Osteoblast (primary cell): Measurements from ENCODE around the gene PCGF1. TPM values are rescaled to one million over a fixed set of nuclear protein-coding genes. Genes with fewer than 3 reads are reported as not detected.

Experiments used
- DNase-seq: peaks from one replicate; pipeline ENCODE4 v3.0.0; 2011; ENCODE audit warnings: low spot score, mixed read lengths; ENCODE audit not compliant: insufficient read length; ENCODE audit errors: missing footprints
- H2AFZ ChIP-seq: 2 replicates; pipeline ENCODE4 v1.6.0; 2011; ENCODE audit warnings: mild to moderate bottlenecking, low read length
- H3K27ac ChIP-seq: 2 replicates; pipeline ENCODE4 v1.5.1; 2011; ENCODE audit warnings: mild to moderate bottlenecking, low read depth, low read length, moderate library complexity
- H3K27me3 ChIP-seq: 2 replicates; pipeline ENCODE4 v1.6.0; 2012; ENCODE audit warnings: mild to moderate bottlenecking, control low read depth, inconsistent platforms, low read length, moderate library complexity; ENCODE audit not compliant: insufficient read depth
- H3K36me3 ChIP-seq: 2 replicates; pipeline ENCODE4 v1.5.1; 2011; ENCODE audit warnings: mild to moderate bottlenecking, low read length, control low read depth, moderate library complexity; ENCODE audit not compliant: insufficient read depth
- H3K4me1 ChIP-seq: 2 replicates; pipeline ENCODE4 v1.5.1; 2011; ENCODE audit warnings: mild to moderate bottlenecking, low read length, control low read depth, moderate library complexity; ENCODE audit not compliant: insufficient read depth
- H3K4me2 ChIP-seq: 2 replicates; pipeline ENCODE4 v1.6.0; 2011; ENCODE audit warnings: mild to moderate bottlenecking, low read length; ENCODE audit not compliant: insufficient read depth
- H3K4me3 ChIP-seq: fragments of 200-600 bp; sonication (generic); 3 replicates; pipeline ENCODE4 v1.5.1; 2012; ENCODE audit warnings: mild to moderate bottlenecking, low read length, inconsistent platforms; ENCODE audit not compliant: insufficient read depth
- H3K79me2 ChIP-seq: 2 replicates; pipeline ENCODE4 v1.6.0; 2012; ENCODE audit warnings: mild to moderate bottlenecking, low read length, control low read depth, inconsistent platforms; ENCODE audit not compliant: insufficient read depth
- H3K9me3 ChIP-seq: 2 replicates; pipeline ENCODE4 v1.5.1; 2011; ENCODE audit warnings: low read depth, low read length, control low read depth
- H4K20me1 ChIP-seq: 2 replicates; pipeline ENCODE4 v1.6.0; 2012; ENCODE audit warnings: mild to moderate bottlenecking, low read length, control low read depth; ENCODE audit not compliant: insufficient read depth
- CTCF ChIP-seq: IDR thresholded peaks from 2 replicates; pipeline ENCODE4 v1.5.1; 2011; ENCODE audit warnings: mild to moderate bottlenecking, low read depth, low read length, moderate library complexity; ENCODE audit errors: extremely low read depth
- total RNA-seq: library from RNA; depleted of rRNA; stranded (reverse); fragments of >200 nt; gene quantifications from 2 replicates; pipeline ENCODE4 v1.2.3, GENCODE V29; 2012

PCGF1 gene
- total RNA-seq, 1 donor: 22.4 TPM

GRCh38 chr2:74548900-74549826, 41.7 kb upstream of the PCGF1 start:
- peak; percentile 95 for DNase-seq

GRCh38 chr2:74548285-74548899, 40.9 kb upstream of the PCGF1 start:
- Histone ChIP-seq H3K4me3 (peak overlapping the region; percentile 76), H3K4me1 (peaks cover 51% of the 10 kb centered on the region), H3K9me3 (no peaks in the 10 kb centered on the region), H3K27me3 (no peaks in the 10 kb centered on the region), H4K20me1 (no peaks in the 10 kb centered on the region), H3K27ac (peak overlapping the region; percentile 68), H3K4me2 (peak overlapping the region; percentile 91), H3K79me2 (peaks cover 77% of the 10 kb centered on the region), H2AFZ (peak overlapping the region; percentile 81), H3K36me3 (peaks cover 60% of the 10 kb centered on the region)
- peak; percentile 46 for DNase-seq
- no peak for TF ChIP-seq CTCF

More at GRCh38 chr2:74548900-74549826, 41.7 kb upstream of the PCGF1 start:
- Histone ChIP-seq H3K4me3 (peak overlapping the region; percentile 76), H3K4me1 (peaks cover 51% of the 10 kb centered on the region), H3K27me3 (no peaks in the 10 kb centered on the region), H4K20me1 (no peaks in the 10 kb centered on the region), H3K27ac (peak overlapping the region; percentile 68), H3K79me2 (peaks cover 80% of the 10 kb centered on the region), H3K36me3 (peaks cover 57% of the 10 kb centered on the region), H3K4me2 (peak overlapping the region; percentile 91), H2AFZ (peak overlapping the region; percentile 45), H3K9me3 (no peaks in the 10 kb centered on the region)
- TF ChIP-seq CTCF: no peak

- H4K20me1 ChIP-seq: no peaks in the 10 kb centered on the region
- TF ChIP-seq CTCF: no peak
- peak; percentile 58 for DNase-seq
- H3K4me3 ChIP-seq: no peak overlapping the region
- peaks cover 57% of the 10 kb centered on the region for H3K79me2 ChIP-seq
- no peak overlapping the region for H3K4me2 ChIP-seq
- no peaks in the 10 kb centered on the region for H3K27me3 ChIP-seq
- H3K4me1 ChIP-seq: peaks cover 30% of the 10 kb centered on the region
- no peak overlapping the region for H2AFZ ChIP-seq
- peak overlapping the region; percentile 17 for H3K27ac ChIP-seq
- H3K36me3 ChIP-seq: peaks cover 55% of the 10 kb centered on the region
- no peaks in the 10 kb centered on the region for H3K9me3 ChIP-seq
Observed at GRCh38 chr2:74546004-74546403, 38.5 kb upstream of the PCGF1 start.

- peaks cover 50% of the 10 kb centered on the region for H3K36me3 ChIP-seq
- H3K27me3 ChIP-seq: no peaks in the 10 kb centered on the region
- no peaks in the 10 kb centered on the region for H3K9me3 ChIP-seq
- no peak overlapping the region for H2AFZ ChIP-seq
- peaks cover 18% of the 10 kb centered on the region for H3K4me1 ChIP-seq
- H4K20me1 ChIP-seq: no peaks in the 10 kb centered on the region
- H3K4me2 ChIP-seq: no peak overlapping the region
- no peak overlapping the region for H3K4me3 ChIP-seq
- no peak for TF ChIP-seq CTCF
- peaks cover 44% of the 10 kb centered on the region for H3K79me2 ChIP-seq
- no peak overlapping the region for H3K27ac ChIP-seq
- DNase-seq: peak; percentile 48
Observed at GRCh38 chr2:74544634-74545033, 37.1 kb upstream of the PCGF1 start.
